Measurements from ENCODE around the gene SLC4A1.
A peak's percentile ranks its signal among the peaks of the same experiment; 100 is the strongest.

SLC4A1 gene

DNA sequence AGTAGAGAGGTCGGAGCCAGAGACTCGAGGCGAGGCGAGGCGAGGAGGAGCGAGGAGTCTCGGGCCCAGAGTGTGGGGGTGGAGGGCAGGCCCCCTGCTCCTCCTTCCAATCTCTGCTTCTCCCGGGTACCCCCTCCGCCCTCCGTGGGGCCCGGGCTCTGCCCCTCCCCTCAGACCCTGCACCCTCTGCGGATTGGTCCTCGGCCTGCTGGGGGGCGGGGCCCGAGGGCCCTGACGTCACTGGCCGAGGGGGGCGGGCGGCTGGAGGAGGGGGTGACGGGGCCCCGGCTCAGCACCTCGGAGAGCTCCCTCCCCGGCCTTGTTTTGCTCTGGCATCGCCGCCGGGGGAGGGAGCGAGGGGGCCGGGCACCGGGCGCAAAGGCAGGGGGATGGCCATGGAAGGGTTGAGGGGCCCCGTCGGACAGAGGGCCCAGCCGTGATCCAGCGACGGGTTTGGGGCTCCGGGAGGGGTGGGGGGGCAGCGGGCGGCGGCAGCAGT lies 40.4 kb upstream of the SLC4A1 start, which contains the start of gene RUNDC3A:
Gene RUNDC3A, plus strand, starts transcription at position 282 of the 499 bp plus-strand sequence. CDS start 232 bp downstream, outside the sequence.
- TF ChIP-seq, protein P1, sequence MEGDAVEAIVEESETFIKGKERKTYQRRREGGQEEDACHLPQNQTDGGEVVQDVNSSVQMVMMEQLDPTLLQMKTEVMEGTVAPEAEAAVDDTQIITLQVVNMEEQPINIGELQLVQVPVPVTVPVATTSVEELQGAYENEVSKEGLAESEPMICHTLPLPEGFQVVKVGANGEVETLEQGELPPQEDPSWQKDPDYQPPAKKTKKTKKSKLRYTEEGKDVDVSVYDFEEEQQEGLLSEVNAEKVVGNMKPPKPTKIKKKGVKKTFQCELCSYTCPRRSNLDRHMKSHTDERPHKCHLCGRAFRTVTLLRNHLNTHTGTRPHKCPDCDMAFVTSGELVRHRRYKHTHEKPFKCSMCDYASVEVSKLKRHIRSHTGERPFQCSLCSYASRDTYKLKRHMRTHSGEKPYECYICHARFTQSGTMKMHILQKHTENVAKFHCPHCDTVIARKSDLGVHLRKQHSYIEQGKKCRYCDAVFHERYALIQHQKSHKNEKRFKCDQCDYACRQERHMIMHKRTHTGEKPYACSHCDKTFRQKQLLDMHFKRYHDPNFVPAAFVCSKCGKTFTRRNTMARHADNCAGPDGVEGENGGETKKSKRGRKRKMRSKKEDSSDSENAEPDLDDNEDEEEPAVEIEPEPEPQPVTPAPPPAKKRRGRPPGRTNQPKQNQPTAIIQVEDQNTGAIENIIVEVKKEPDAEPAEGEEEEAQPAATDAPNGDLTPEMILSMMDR (conservative IDR thresholded peaks at IDR 0.05; ENCODE audit: low read depth, low read length) = no peak
- peak within 1 kb of the TSS; percentile 49 for H3K4me3 ChIP-seq (ENCODE audit: low read length)
- peak; percentile 43 for DNase-seq (ENCODE audit: low read depth)

DNA sequence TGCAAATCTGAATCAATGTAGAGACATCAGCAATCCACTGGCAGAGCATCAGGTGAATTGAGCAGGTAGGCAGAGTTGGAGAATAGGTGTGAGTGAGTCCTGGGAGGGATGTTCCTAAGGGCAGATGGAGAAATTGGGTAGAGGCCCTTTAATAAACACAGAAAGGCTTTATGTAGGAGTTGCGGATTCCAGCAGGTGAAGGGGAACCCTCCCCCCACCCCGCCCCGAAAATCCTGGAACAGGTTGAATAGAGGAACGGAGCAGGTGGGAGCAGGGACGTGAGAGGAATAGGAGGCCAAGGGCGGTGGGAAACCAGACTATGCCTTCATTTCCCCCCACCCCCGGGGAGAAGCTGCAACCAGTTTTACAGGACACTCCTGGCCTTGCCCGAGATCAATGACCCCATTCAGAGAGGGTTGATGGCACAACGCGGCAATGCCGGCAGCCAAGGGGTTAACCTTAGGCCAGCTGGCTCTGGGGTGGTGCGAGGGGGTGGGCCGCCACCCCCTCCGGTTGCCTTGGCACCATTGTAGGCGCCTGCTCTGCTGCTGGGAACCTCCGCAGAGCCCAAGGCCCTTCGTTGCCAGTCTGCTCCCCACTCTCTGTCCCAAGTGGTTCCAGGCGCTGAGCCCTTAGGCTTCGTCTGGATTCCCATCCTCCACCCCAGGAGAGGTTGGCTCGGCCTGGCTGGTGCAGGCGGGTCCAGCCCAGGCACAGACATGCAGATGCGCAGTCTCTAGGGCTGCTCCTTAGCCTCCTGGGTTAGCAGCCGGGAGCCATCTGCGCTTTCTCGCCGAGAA lies 39.7 kb upstream of the SLC4A1 start:
- H3K4me3 ChIP-seq (ENCODE audit: low read length) = peak overlapping the region; percentile 49

DNA sequence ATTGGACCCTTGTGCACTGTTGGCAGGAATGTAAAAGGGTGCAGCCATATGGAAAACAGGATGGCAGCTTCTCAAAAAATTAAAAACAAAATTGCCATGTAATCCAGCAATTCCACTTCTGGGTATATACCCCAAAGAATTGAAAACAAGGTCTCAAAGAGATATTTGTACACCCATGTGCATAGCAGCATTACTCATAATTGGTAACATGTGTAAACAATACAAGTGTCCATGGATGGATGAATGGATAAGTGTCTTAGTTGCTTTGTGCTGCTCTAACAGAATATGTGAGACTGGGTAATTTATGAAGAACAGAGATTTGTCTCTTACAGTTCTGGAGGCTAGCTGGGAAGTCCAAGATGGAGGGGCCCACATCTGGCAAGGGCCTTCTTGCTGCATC lies 36.7 kb upstream of the SLC4A1 start:
- DNase-seq (ENCODE audit: low read depth) = no peak
- H3K4me3 ChIP-seq (ENCODE audit: low read length) = no peak overlapping the region
- TF ChIP-seq, protein P1 (conservative IDR thresholded peaks at IDR 0.05; ENCODE audit: low read depth, low read length) = no peak

More for the DNA sequence above, 39.7 kb upstream of the SLC4A1 start:
- TF ChIP-seq, protein P1 (conservative IDR thresholded peaks at IDR 0.05; ENCODE audit: low read depth, low read length) = no peak
- DNase-seq (ENCODE audit: low read depth) = no peak

DNA sequence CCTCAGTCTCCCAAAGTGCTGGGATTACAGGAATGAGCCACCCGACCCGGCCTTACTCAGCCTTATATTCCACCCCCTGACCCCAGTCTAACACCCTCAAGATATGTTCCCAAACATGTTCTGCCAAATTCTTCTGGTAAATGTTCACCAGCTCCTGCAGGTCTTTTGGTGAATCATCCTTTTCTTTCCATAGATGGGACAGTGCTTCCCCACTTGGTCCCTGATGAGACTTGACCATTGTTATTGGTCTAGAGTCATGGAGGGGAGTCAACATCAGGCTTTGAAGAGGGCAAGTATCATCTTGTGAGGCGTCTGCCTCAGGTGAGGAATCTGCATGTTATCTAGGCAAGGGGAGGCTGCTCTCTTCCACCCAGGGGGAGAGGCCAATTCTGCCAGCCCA lies 30.0 kb upstream of the SLC4A1 start:
- DNase-seq (ENCODE audit: low read depth) = no peak
- H3K4me3 ChIP-seq (ENCODE audit: low read length) = no peak overlapping the region
- TF ChIP-seq, protein P1 (conservative IDR thresholded peaks at IDR 0.05; ENCODE audit: low read depth, low read length) = no peak

DNA sequence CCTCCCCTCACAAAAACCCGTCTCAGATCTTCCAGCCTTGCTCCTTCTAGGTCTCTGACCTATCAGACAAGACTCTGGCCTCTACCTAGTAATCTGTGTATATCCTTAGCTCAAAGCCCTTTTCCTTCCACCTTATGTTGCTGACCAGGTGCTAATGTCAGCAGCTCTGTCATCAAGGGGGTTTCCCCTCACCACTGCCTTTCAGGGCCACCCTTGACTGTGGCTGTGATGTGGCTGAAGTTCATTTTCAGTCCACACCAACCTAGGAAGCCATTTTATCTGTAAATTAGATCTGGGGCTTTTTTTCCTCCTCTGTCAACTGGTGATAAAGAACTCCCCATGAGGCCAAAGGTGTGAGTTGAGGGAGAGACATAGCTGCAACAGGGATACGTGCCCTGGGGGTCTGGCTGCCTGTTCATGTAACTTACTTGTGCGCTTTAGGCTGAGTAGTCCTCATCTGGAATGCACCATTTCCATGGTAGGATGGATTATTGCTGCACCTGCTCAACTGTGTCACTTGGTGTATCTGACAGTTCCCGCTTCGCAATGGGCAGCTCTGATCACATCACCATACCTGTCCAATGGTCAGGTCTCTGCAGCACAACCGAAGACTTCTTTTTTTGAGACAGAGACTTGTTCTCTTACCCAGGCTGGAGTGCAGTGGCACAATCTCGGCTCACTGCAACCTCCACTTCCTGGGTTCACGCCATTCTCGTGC lies 25.7 kb upstream of the SLC4A1 start:
- H3K4me3 ChIP-seq (ENCODE audit: low read length) = no peak overlapping the region
- TF ChIP-seq, protein P1 (conservative IDR thresholded peaks at IDR 0.05; ENCODE audit: low read depth, low read length) = no peak
- no peak for DNase-seq (ENCODE audit: low read depth)

DNA sequence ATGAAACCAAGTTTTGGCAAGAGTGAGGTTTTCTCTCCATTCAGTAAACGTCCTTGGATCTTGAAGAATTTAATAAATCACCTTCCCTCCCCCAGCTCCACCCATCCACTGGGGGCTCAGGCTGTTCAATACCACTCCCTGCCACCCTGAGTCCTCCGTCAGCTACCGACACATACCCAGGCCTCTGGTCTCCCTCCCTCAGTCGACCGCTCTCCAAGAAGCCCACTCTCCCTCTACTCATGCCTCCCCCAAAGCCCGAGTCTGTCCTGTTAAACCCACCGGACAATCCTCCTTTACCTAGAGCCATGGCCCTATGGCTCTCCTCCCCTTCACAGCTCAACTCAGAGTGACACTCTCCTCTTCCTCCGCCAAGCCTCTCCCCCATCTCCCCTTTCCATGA lies 19.7 kb upstream of the SLC4A1 start:
- H3K4me3 ChIP-seq (ENCODE audit: low read length) = no peak overlapping the region
- TF ChIP-seq, protein P1 (conservative IDR thresholded peaks at IDR 0.05; ENCODE audit: low read depth, low read length) = no peak
- DNase-seq (ENCODE audit: low read depth) = no peak
